ENCODE measurements around the gene AADACL4. TPM values are rescaled to one million over a fixed set of nuclear protein-coding genes. Genes with fewer than 3 reads are reported as not detected.
A peak's percentile ranks its signal among the peaks of the same experiment; 100 is the strongest.

The AADACL4 gene
- total and polyA plus RNA-seq, 9 of the 15 experiments (the other 6 are each of a cell fraction or from before 2014, with no cell fraction given), result not detected

- TF ChIP-seq, protein P1, sequence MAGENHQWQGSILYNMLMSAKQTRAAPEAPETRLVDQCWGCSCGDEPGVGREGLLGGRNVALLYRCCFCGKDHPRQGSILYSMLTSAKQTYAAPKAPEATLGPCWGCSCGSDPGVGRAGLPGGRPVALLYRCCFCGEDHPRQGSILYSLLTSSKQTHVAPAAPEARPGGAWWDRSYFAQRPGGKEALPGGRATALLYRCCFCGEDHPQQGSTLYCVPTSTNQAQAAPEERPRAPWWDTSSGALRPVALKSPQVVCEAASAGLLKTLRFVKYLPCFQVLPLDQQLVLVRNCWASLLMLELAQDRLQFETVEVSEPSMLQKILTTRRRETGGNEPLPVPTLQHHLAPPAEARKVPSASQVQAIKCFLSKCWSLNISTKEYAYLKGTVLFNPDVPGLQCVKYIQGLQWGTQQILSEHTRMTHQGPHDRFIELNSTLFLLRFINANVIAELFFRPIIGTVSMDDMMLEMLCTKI (IDR thresholded peaks at IDR 0.05; ENCODE audit: partially characterized antibody), result no peak
- no peak for TF ChIP-seq ZNF311 (CRISPR knock-in tag; IDR thresholded peaks at IDR 0.05)
- peak; percentile 36; the same call in 1 of the 2 replicates for TF ChIP-seq TEAD4 (IDR thresholded peaks at IDR 0.05; ENCODE audit: low read length)
- TF ChIP-seq TEAD4 (CRISPR knock-in tag; IDR thresholded peaks at IDR 0.05; ENCODE audit: borderline replicate concordance), result no peak
- no peak for TF ChIP-seq EZH2 (IDR thresholded peaks at IDR 0.05; ENCODE audit: borderline replicate concordance, low read depth, low read length)
- no peak for TF ChIP-seq RBM15 (IDR thresholded peaks at IDR 0.05; ENCODE audit: insufficient read depth, low read length)
- TF ChIP-seq, protein P2, sequence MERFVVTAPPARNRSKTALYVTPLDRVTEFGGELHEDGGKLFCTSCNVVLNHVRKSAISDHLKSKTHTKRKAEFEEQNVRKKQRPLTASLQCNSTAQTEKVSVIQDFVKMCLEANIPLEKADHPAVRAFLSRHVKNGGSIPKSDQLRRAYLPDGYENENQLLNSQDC (CRISPR knock-in tag; IDR thresholded peaks at IDR 0.05), result no peak
- 0 out of 2 replicates have a peak, but pooled peaks have one; percentile 39 for TF ChIP-seq DPF2 (IDR thresholded peaks at IDR 0.05)
- TF ChIP-seq ZNF740 (CRISPR knock-in tag; IDR thresholded peaks at IDR 0.05), result peak; percentile 81
- peak in 1 of 2 experiments; percentile 80; a peak in 2 of 4 replicates for TF ChIP-seq ZNF740 (tag; IDR thresholded peaks at IDR 0.05)
- no peak for TF ChIP-seq DIDO1 (tag; IDR thresholded peaks at IDR 0.05; ENCODE audit: low read depth)
- TF ChIP-seq ZKSCAN8 (CRISPR knock-in tag; IDR thresholded peaks at IDR 0.05), result no peak
- peak; percentile 59; the same call in 1 of the 2 replicates for TF ChIP-seq NFRKB (IDR thresholded peaks at IDR 0.05; ENCODE audit: low read depth)
Measured at GRCh38 chr1:12615865-12616708, 27.8 kb upstream of the AADACL4 start (continued).

Data from K562 (cell line).